Activated B cell treated with CpG ODN at 0.5 μM for 24 hours (primary cell): ENCODE measurements around the gene RAD18. TPM values are rescaled to one million over a fixed set of nuclear protein-coding genes. Genes with fewer than 3 reads are reported as not detected.

Experiments
- ATAC-seq: fragments of 200-7000 bp; cut with Tn5 transposase; one replicate; pipeline ENCODE4 v1.10.0; 2021; ENCODE audit warnings: low read depth, mild to moderate bottlenecking, moderate library complexity
- CTCF ChIA-PET: fragments of 350-600 bp; sonication (Branson Sonifier 250); formaldehyde crosslinking; loops from one replicate; lab custom pipeline; 2021; ENCODE audit warnings: antibody characterized with exemption; lab: Charles Lee
- POLR2A ChIA-PET: fragments of 350-600 bp; sonication (Branson Sonifier 250); formaldehyde crosslinking; loops from one replicate; lab custom pipeline; 2021; ENCODE audit warnings: antibody characterized with exemption; lab: Charles Lee
- DNase-seq: peaks from one replicate; pipeline ENCODE4 v3.0.0; 2022
- H3K27ac Mint-ChIP-seq: one replicate; pipeline ENCODE4 v1.8.0; 2020; ENCODE audit warnings: mixed read lengths
- H3K27me3 Mint-ChIP-seq: one replicate; pipeline ENCODE4 v1.8.0; 2021; ENCODE audit warnings: mixed read lengths
- H3K36me3 Mint-ChIP-seq: one replicate; pipeline ENCODE4 v1.8.0; 2021; ENCODE audit warnings: low read depth, mixed read lengths
- H3K4me1 Mint-ChIP-seq: one replicate; pipeline ENCODE4 v1.8.0; 2021; ENCODE audit warnings: mixed read lengths
- H3K4me3 Mint-ChIP-seq: one replicate; pipeline ENCODE4 v1.8.0; 2020; ENCODE audit warnings: mild to moderate bottlenecking, mixed read lengths
- H3K9me3 Mint-ChIP-seq: one replicate; pipeline ENCODE4 v1.8.0; 2020; ENCODE audit warnings: mixed read lengths
- intact Hi-C: fragments of 100-400 bp; cut with micrococcal nuclease; formaldehyde crosslinking; loops from one replicate; pipeline ENCODE4 v1.15.1; 2024
- total RNA-seq: library from RNA; stranded (reverse); gene quantifications from 2 replicates; pipeline ENCODE4 v1.2.3, GENCODE V29; 2022
- TF ChIP-seq, protein P1 (sequence below): fragments of 200-600 bp; IDR thresholded peaks from one replicate; pipeline ENCODE4 v1.8.0; 2022; ENCODE audit warnings: antibody characterized with exemption, mild to moderate bottlenecking

Gene RAD18
- total RNA-seq, 1 donor from 2014 or later = 21.6 TPM

- ATAC-seq = peak; percentile 6
- TF ChIP-seq, protein P1, sequence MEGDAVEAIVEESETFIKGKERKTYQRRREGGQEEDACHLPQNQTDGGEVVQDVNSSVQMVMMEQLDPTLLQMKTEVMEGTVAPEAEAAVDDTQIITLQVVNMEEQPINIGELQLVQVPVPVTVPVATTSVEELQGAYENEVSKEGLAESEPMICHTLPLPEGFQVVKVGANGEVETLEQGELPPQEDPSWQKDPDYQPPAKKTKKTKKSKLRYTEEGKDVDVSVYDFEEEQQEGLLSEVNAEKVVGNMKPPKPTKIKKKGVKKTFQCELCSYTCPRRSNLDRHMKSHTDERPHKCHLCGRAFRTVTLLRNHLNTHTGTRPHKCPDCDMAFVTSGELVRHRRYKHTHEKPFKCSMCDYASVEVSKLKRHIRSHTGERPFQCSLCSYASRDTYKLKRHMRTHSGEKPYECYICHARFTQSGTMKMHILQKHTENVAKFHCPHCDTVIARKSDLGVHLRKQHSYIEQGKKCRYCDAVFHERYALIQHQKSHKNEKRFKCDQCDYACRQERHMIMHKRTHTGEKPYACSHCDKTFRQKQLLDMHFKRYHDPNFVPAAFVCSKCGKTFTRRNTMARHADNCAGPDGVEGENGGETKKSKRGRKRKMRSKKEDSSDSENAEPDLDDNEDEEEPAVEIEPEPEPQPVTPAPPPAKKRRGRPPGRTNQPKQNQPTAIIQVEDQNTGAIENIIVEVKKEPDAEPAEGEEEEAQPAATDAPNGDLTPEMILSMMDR = no peak
- POLR2A ChIA-PET = no interaction called here
- Mint-ChIP-seq H3K27ac (no peak overlapping the region), H3K27me3 (no peaks in the 10 kb centered on the region), H3K9me3 (no peaks in the 10 kb centered on the region), H3K4me3 (peak overlapping the region; percentile 36), H3K36me3 (peaks cover 31% of the 10 kb centered on the region), H3K4me1 (peaks cover 47% of the 10 kb centered on the region)
- DNase-seq = no peak
- intact Hi-C loops = loop anchor here (5.0 to 10.0 kb wide), 3 partner anchors 288 to 1363 kb away; partner anchors contain the start of genes SEC13 and SRGAP3
- CTCF ChIA-PET = interaction anchor here (0.8 kb wide), 1 partner anchor 10 kb away, joined by 3 read pairs; no protein-coding TSS in a partner anchor
These were observed 3.6 kb downstream of the RAD18 start for GRCh38 chr3:8959668-8960067.

GRCh38 chr3:8954938-8955763, 8.1 kb downstream of the RAD18 start:
- ATAC-seq (peak; percentile 96), DNase-seq (no peak)
- Mint-ChIP-seq H3K27ac (peak overlapping the region; percentile 88), H3K36me3 (peaks cover 26% of the 10 kb centered on the region), H3K27me3 (no peaks in the 10 kb centered on the region), H3K4me3 (peak overlapping the region; percentile 52), H3K4me1 (peaks cover 38% of the 10 kb centered on the region), H3K9me3 (no peaks in the 10 kb centered on the region)
- TF ChIP-seq, protein P1 = no peak
- ChIA-PET CTCF (interaction anchor here (1.0 to 1.7 kb wide), 2 partner anchors 12 to 14 kb away, joined by 3 to 4 read pairs; no protein-coding TSS in a partner anchor), POLR2A (interaction anchor here (0.6 kb wide), 1 partner anchor 444 kb away, joined by 8 read pairs; no protein-coding TSS in a partner anchor)
- intact Hi-C loops = no loop called here

GRCh38 chr3:8953313-8953712, 10.0 kb downstream of the RAD18 start:
- intact Hi-C loops = no loop called here
- no peak overlapping the region for H3K4me3 Mint-ChIP-seq
- DNase-seq (no peak), ATAC-seq (no peak)
- ChIA-PET POLR2A (interaction anchor here (0.6 kb wide), 1 partner anchor 1163 kb away, joined by 3 read pairs; no protein-coding TSS in a partner anchor), CTCF (no interaction called here)
- H3K36me3 Mint-ChIP-seq = peaks cover 18% of the 10 kb centered on the region
- no peaks in the 10 kb centered on the region for H3K27me3 Mint-ChIP-seq
- H3K9me3 Mint-ChIP-seq = no peaks in the 10 kb centered on the region
- H3K27ac Mint-ChIP-seq = no peak overlapping the region
- H3K4me1 Mint-ChIP-seq = peaks cover 29% of the 10 kb centered on the region
- TF ChIP-seq, protein P1 = no peak

- Mint-ChIP-seq H3K27ac (no peak overlapping the region), H3K36me3 (peaks cover 22% of the 10 kb centered on the region), H3K4me1 (peaks cover 29% of the 10 kb centered on the region), H3K4me3 (no peak overlapping the region), H3K27me3 (no peaks in the 10 kb centered on the region), H3K9me3 (no peaks in the 10 kb centered on the region)
- CTCF ChIA-PET = no interaction called here
- POLR2A ChIA-PET = no interaction called here
- TF ChIP-seq, protein P1 = no peak
- no peak for DNase-seq
- intact Hi-C loops = no loop called here
- no peak for ATAC-seq
These were observed 11.1 kb downstream of the RAD18 start for GRCh38 chr3:8952130-8952529.

DNA sequence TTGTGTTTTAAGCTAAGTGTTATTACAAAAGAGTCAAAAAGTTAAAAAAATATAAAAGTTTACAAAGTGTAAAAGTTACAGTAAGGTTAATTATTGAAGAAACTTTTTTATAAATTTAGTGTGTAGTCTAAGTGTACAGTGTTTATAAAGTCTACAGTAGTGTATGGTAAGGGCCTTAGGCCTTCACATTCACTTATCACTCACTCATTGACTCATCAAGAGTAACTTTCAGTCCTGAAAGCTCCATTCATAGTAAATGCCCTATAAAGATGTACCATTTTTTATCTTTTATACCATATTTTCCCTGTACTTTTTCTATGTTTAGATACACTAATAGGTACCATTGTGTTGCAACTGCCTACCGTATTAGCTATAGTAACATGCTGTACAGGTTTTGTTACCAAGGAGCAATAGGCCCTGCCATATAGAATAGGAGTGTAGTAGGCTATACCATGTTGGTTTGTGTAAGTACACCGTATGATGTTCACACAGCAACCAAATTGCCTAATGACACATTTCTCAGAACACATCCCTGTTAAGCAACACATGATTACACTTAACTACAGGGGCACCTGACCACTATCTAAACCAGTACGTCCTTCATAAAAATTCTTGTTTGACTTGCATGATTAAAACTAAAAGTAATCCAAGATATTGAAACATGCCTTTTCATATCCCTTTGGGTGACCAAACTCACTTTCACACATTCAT, 17.2 kb downstream of the RAD18 start:
- no peak for DNase-seq
- TF ChIP-seq, protein P1 = no peak
- Mint-ChIP-seq H3K9me3 (peaks cover 16% of the 10 kb centered on the region), H3K4me1 (no peaks in the 10 kb centered on the region), H3K27me3 (no peaks in the 10 kb centered on the region), H3K4me3 (no peak overlapping the region), H3K27ac (no peak overlapping the region), H3K36me3 (peaks cover 55% of the 10 kb centered on the region)
- CTCF ChIA-PET = no interaction called here
- POLR2A ChIA-PET = no interaction called here
- no peak for ATAC-seq
- intact Hi-C loops = no loop called here
